Panc1 (cell line): ENCODE data around the gene INPP5A. TPM values are rescaled to one million over a fixed set of nuclear protein-coding genes. Genes with fewer than 3 reads are reported as not detected.

Source experiments
- ATAC-seq: fragments of 200-7000 bp; cut with Tn5 transposase; 2 replicates; pipeline ENCODE4 v1.9.1; 2020; ENCODE audit warnings: mild to moderate bottlenecking, moderate library complexity
- BruUV-seq: library from RNA; stranded (reverse); fragments of 400-500 nt; replicated peaks from 2 replicates; lab custom pipeline; 2021; lab: Mats Ljungman, UMichigan
- CTCF ChIA-PET: fragments of 300-600 bp; sonication (Branson Sonifier 250); formaldehyde crosslinking; loops from one replicate; lab custom pipeline; 2022; ENCODE audit warnings: antibody characterized with exemption; lab: Charles Lee
- POLR2A ChIA-PET: fragments of 300-600 bp; sonication (Branson Sonifier 250); formaldehyde crosslinking; loops from one replicate; lab custom pipeline; 2022; ENCODE audit warnings: antibody characterized with exemption; lab: Charles Lee
- DNase-seq: peaks from one replicate; pipeline ENCODE4 v3.0.0-alpha.2; 2010; ENCODE audit warnings: low read depth, low spot score
- H3K27ac ChIP-seq: 2 replicates; pipeline ENCODE4 v1.5.1; 2011; ENCODE audit warnings: mild to moderate bottlenecking, low read length, inconsistent platforms
- H3K27me3 ChIP-seq: fragments of 200-500 bp; sonication (Bioruptor generic); 2 replicates; pipeline ENCODE4 v1.6.0; 2014; ENCODE audit warnings: low read length, inconsistent platforms; ENCODE audit not compliant: control insufficient read depth, insufficient read depth
- H3K36me3 ChIP-seq: fragments of 200-500 bp; sonication (Bioruptor generic); 2 replicates; pipeline ENCODE4 v1.5.1; 2014; ENCODE audit warnings: inconsistent platforms, mild to moderate bottlenecking, low read length, moderate library complexity; ENCODE audit not compliant: control insufficient read depth, insufficient read depth
- H3K4me1 ChIP-seq: 2 replicates; pipeline ENCODE4 v1.5.1; 2011; ENCODE audit warnings: inconsistent platforms, mild to moderate bottlenecking, low read length, moderate library complexity; ENCODE audit not compliant: control insufficient read depth, insufficient read depth
- H3K4me3 ChIP-seq, 2 experiments: 2 replicates each; pipeline ENCODE4 v1.5.1; 2011 to 2012; ENCODE audit warnings: low read depth in 2 of 2, low read length in 2 of 2, mild to moderate bottlenecking in 2 of 2, inconsistent platforms in 1 of 2, moderate library complexity in 1 of 2
- H3K9me3 ChIP-seq: fragments of 200-500 bp; sonication (Bioruptor generic); 2 replicates; pipeline ENCODE4 v1.5.1; 2014; ENCODE audit warnings: low read depth, mild to moderate bottlenecking, inconsistent platforms, low read length, moderate library complexity; ENCODE audit not compliant: control insufficient read depth, insufficient read depth
- POLR2AphosphoS5 ChIP-seq: IDR thresholded peaks from 2 replicates; pipeline ENCODE4 v1.6.1; 2012; ENCODE audit warnings: mild to moderate bottlenecking, low read depth, low read length, moderate library complexity
- SIN3A ChIP-seq: IDR thresholded peaks from 2 replicates; pipeline ENCODE4 v1.6.1; 2012; ENCODE audit warnings: low read depth, mild to moderate bottlenecking, low read length, moderate library complexity, borderline replicate concordance; ENCODE audit not compliant: insufficient read depth
- TCF7L2 ChIP-seq: IDR thresholded peaks from 2 replicates; pipeline ENCODE4 v1.6.1; 2011; ENCODE audit warnings: mild to moderate bottlenecking, low read depth, low read length, inconsistent platforms
- in situ Hi-C: cut with HindIII; loops from 2 replicates; pipeline ENCODE4 v1.10.0; 2016; ENCODE audit warnings: low sequenced_read_pairs, low pct_unique_long_range_greater_than_20kb
- intact Hi-C: fragments of 100-400 bp; cut with micrococcal nuclease; formaldehyde crosslinking; loops from one replicate; pipeline ENCODE4 v1.10.0; 2022; ENCODE audit not compliant: unreplicated experiment
- total RNA-seq: library from RNA; stranded (reverse); gene quantifications from one replicate; pipeline ENCODE4 v1.2.1, GENCODE V29; 2021; ENCODE audit not compliant: unreplicated experiment
- TF ChIP-seq, protein P1 (sequence below), 2 experiments: IDR thresholded peaks; 2 replicates each; pipeline ENCODE4 v1.6.1; 2011 to 2012; ENCODE audit warnings: low read depth in 2 of 2, control low read depth in 1 of 2, low read length in 1 of 2, mild to moderate bottlenecking in 1 of 2, moderate library complexity in 1 of 2; ENCODE audit not compliant: insufficient read depth in 1 of 2
- TF ChIP-seq, protein P2 (sequence below): fragments of 450-650 bp; IDR thresholded peaks from 2 replicates; pipeline ENCODE4 v1.5.1; 2017; ENCODE audit warnings: mild to moderate bottlenecking

Gene INPP5A
- total RNA-seq, 1 experiment from 2014 or later: 60.0 TPM

DNA sequence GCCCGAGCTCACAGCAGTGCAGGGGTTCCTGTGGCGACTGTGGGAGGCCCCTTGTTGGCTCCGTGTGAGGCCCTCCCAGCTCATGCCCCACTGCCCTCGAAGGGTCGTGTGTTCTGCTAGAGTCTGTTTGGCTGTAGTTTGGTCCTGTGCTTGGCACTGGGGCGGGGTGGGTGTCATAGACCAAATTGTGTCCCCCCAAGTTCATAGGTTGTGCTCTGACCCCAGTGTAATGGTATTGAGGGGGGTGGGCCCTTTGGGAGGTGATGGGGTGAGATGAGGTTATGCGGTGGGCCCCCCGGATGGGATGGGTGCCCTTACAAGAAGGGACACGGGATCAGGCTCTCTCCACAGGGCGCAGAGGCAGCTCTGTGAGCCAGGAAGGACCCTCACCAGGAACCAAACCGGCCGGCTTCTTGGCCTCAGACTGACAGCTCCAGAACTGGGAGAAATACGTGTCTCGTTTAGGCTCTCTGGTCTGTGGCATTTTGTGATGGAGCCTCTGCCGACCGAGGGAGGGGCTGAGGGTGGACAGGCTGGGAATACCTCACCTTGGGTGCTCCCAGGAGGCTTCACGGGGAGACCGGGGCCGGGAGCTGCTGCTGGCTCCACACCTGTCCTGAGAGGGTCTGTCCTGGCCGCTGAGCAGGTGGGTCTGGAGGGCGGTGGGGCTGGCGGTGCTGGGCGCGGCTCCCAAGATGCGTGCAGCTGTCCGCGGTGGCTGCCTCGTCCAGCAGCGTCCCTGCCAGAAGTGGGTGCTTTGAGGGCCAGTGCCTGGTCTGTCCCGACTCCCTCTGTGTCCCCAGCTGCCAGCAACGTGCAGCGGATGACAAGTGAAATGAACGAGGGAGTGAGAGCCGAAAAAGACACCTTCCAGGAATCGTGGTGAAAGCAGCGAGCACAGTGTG lies 89.4 kb downstream of the INPP5A start:
- POLR2A ChIA-PET: no interaction called here
- in situ Hi-C loops: no loop called here

DNA sequence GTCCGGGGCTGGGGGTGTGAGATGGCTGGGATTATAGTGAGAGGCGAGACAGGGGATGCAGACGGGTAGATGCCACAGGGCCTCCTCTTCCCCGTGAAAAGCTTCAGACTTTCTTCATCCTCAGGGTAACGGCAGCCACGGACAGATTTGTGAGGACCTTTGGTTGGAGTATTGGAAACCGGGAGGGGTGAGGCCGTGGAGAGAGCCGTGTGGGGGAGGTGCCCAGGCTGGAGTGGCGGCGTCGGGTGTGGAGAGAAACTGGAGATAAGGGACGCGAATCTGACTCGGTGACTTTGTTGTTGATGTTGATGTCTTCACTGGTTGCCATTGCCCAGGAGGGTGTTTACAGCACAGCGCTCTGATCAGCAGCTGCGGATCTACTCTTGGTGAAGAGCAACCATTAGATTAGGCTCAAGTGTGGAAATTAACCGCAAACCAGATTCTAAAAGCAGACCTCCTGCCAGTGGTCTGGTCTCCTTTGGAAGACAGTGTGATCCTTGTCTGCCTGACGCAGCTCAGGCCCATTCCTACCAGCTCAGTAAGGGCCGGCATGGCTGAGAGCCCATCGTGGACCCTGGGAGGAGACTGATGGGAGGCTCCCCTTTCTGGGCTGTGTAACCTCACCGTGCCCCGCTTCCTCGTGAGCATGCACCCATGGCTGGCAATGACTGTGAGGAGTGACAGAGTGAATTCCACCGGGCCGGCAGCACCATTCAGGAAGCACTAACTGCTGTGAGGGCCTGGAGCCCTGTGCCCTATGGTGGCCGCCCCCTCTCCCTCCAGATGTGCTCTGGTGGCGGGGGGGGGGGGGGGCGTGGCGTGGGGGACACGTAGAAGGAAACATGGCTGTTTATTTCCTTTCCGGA lies 90.3 kb downstream of the INPP5A start:
- no peak for DNase-seq
- intact Hi-C loops: no loop called here
- Histone ChIP-seq H3K27ac (no peak overlapping the region), H3K4me1 (peaks cover 3% of the 10 kb centered on the region; the same call in 1 of the 2 replicates), H3K27me3 (no peaks in the 10 kb centered on the region), H3K4me3 (no peak overlapping the region), H3K36me3 (no peaks in the 10 kb centered on the region), H3K9me3 (no peaks in the 10 kb centered on the region)
- ATAC-seq: no peak; the same call in 1 of the 2 replicates
- CTCF ChIA-PET: no interaction called here
- no peak for TF ChIP-seq POLR2AphosphoS5
- TF ChIP-seq SIN3A: no peak
- TF ChIP-seq, protein P1, sequence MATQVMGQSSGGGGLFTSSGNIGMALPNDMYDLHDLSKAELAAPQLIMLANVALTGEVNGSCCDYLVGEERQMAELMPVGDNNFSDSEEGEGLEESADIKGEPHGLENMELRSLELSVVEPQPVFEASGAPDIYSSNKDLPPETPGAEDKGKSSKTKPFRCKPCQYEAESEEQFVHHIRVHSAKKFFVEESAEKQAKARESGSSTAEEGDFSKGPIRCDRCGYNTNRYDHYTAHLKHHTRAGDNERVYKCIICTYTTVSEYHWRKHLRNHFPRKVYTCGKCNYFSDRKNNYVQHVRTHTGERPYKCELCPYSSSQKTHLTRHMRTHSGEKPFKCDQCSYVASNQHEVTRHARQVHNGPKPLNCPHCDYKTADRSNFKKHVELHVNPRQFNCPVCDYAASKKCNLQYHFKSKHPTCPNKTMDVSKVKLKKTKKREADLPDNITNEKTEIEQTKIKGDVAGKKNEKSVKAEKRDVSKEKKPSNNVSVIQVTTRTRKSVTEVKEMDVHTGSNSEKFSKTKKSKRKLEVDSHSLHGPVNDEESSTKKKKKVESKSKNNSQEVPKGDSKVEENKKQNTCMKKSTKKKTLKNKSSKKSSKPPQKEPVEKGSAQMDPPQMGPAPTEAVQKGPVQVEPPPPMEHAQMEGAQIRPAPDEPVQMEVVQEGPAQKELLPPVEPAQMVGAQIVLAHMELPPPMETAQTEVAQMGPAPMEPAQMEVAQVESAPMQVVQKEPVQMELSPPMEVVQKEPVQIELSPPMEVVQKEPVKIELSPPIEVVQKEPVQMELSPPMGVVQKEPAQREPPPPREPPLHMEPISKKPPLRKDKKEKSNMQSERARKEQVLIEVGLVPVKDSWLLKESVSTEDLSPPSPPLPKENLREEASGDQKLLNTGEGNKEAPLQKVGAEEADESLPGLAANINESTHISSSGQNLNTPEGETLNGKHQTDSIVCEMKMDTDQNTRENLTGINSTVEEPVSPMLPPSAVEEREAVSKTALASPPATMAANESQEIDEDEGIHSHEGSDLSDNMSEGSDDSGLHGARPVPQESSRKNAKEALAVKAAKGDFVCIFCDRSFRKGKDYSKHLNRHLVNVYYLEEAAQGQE (IDR thresholded peaks at IDR 0.05; ENCODE audit: insufficient read depth in 1 of 2, low read depth in 2 of 2, low read length in 1 of 2): no peak
- TF ChIP-seq TCF7L2: no peak
- TF ChIP-seq, protein P2, sequence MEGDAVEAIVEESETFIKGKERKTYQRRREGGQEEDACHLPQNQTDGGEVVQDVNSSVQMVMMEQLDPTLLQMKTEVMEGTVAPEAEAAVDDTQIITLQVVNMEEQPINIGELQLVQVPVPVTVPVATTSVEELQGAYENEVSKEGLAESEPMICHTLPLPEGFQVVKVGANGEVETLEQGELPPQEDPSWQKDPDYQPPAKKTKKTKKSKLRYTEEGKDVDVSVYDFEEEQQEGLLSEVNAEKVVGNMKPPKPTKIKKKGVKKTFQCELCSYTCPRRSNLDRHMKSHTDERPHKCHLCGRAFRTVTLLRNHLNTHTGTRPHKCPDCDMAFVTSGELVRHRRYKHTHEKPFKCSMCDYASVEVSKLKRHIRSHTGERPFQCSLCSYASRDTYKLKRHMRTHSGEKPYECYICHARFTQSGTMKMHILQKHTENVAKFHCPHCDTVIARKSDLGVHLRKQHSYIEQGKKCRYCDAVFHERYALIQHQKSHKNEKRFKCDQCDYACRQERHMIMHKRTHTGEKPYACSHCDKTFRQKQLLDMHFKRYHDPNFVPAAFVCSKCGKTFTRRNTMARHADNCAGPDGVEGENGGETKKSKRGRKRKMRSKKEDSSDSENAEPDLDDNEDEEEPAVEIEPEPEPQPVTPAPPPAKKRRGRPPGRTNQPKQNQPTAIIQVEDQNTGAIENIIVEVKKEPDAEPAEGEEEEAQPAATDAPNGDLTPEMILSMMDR: no peak
- BruUV-seq: no TSS peak
- POLR2A ChIA-PET: no interaction called here
- in situ Hi-C loops: no loop called here

More for the DNA sequence above, 89.4 kb downstream of the INPP5A start:
- no peak overlapping the region for H3K27ac ChIP-seq
- TF ChIP-seq, protein P2: no peak
- TF ChIP-seq, protein P1 (IDR thresholded peaks at IDR 0.05; ENCODE audit: insufficient read depth in 1 of 2, low read depth in 2 of 2, low read length in 1 of 2): no peak
- TF ChIP-seq SIN3A (no peak), TCF7L2 (no peak), POLR2AphosphoS5 (no peak)
- H3K36me3 ChIP-seq: no peaks in the 10 kb centered on the region
- CTCF ChIA-PET: no interaction called here
- no peaks in the 10 kb centered on the region for H3K9me3 ChIP-seq
- intact Hi-C loops: no loop called here
- DNase-seq (no peak), ATAC-seq (no peak)
- no peak overlapping the region for H3K4me3 ChIP-seq
- no TSS peak for BruUV-seq
- peaks cover 3% of the 10 kb centered on the region; the same call in 1 of the 2 replicates for H3K4me1 ChIP-seq
- no peaks in the 10 kb centered on the region for H3K27me3 ChIP-seq
